Left ventricle myocardium superior (tissue), 1 donor: ENCODE data around the gene MS4A6A. TPM values are rescaled to one million over a fixed set of nuclear protein-coding genes. Genes with fewer than 3 reads are reported as not detected.
"Not testable (repeated sequence)": the region's sequence is repeated elsewhere in the genome, so short reads cannot be mapped to it uniquely, and the experiment has no call there.

ENCODE experiments used
- ATAC-seq: fragments of 200-7000 bp; cut with Tn5 transposase; one replicate; pipeline ENCODE4 v1.9.1; 2020; ENCODE audit warnings: mild to moderate bottlenecking, moderate library complexity
- DNase-seq: peaks from one replicate; pipeline ENCODE4 v3.0.0-alpha.2; 2020
- intact Hi-C: fragments of 100-400 bp; cut with micrococcal nuclease; formaldehyde crosslinking; loops from one replicate; pipeline ENCODE4 v1.11.0; 2022
- microRNA-seq: library from miRNA; unstranded; fragments of <30 nt; microRNA quantifications from one replicate; pipeline ENCODE4 v1.2.0, GENCODE V29; 2020; ENCODE audit warnings: borderline number of aligned reads
- total RNA-seq: library from RNA; stranded (reverse); fragmentation: NEBNext Ultra II Directional; extraction: Animal tissue kit (Norgen Biotek cat#: 25700); gene quantifications from one replicate; pipeline ENCODE4 v1.2.1, GENCODE V29; 2021
- donor health status: DM: no; HTN: yes; CAD: no; lungs with severe emphysema.

The MS4A6A gene
- total RNA-seq, 1 donor from 2014 or later: 49.3 TPM

- DNase-seq: no peak
- no peak for ATAC-seq
- intact Hi-C loops: no loop called here
These were observed 37.2 kb downstream of the MS4A6A start for GRCh38 chr11:60145677-60146076.

GRCh38 chr11:60143768-60144167 is 39.1 kb downstream of the MS4A6A start:
- ATAC-seq (no peak), DNase-seq (no peak)
- intact Hi-C loops: no loop called here

- intact Hi-C loops: no loop called here
- DNase-seq: no peak
- ATAC-seq: no peak
These were observed 49.0 kb downstream of the MS4A6A start for GRCh38 chr11:60133917-60134316.

- ATAC-seq (no peak), DNase-seq (no peak)
- intact Hi-C loops: no loop called here
These were observed 51.0 kb downstream of the MS4A6A start for GRCh38 chr11:60131912-60132311.

GRCh38 chr11:60130496-60130895 is 52.4 kb downstream of the MS4A6A start:
- intact Hi-C loops: no loop called here
- DNase-seq: no peak
- ATAC-seq: no peak

GRCh38 chr11:60129853-60130252 is 53.0 kb downstream of the MS4A6A start:
- DNase-seq (no peak), ATAC-seq (no peak)
- intact Hi-C loops: no loop called here

GRCh38 chr11:60128866-60129265 is 54.0 kb downstream of the MS4A6A start:
- ATAC-seq, DNase-seq, intact Hi-C loops: not testable (repeated sequence)

- ATAC-seq (no peak), DNase-seq (no peak)
- intact Hi-C loops: no loop called here
These were observed 54.5 kb downstream of the MS4A6A start for GRCh38 chr11:60128376-60128775.

GRCh38 chr11:60127311-60127811 is 55.5 kb downstream of the MS4A6A start:
- intact Hi-C loops: no loop called here
- DNase-seq (no peak), ATAC-seq (no peak)

GRCh38 chr11:60125956-60126585 is 56.8 kb downstream of the MS4A6A start:
- DNase-seq (no peak), ATAC-seq (no peak)
- intact Hi-C loops: no loop called here

GRCh38 chr11:60124802-60125432 is 58.0 kb downstream of the MS4A6A start:
- DNase-seq: no peak

More at GRCh38 chr11:60124802-60125432, 58.0 kb downstream of the MS4A6A start:
- ATAC-seq: no peak
- intact Hi-C loops: no loop called here

Small RNA genes lying within 50 kb of the gene (microRNA-seq; reads per million reads assigned to microRNA genes)
- not detected for gene MIR6503

Other genes with a start within 250 kb of the MS4A6A start
- gene OOSP1, start 244.7 kb downstream of the MS4A6A start, total RNA-seq: not detected
- not detected for gene OOSP4A, start 219.1 kb downstream of the MS4A6A start, total RNA-seq
- not detected for gene OOSP4B, start 165.9 kb downstream of the MS4A6A start, total RNA-seq
- gene OOSP2, start 142.7 kb downstream of the MS4A6A start, total RNA-seq: not detected
- not detected for gene MS4A3, start 126.4 kb downstream of the MS4A6A start, total RNA-seq
- gene MS4A2, start 94.4 kb downstream of the MS4A6A start, total RNA-seq: 0.42 TPM
- gene MS4A4E, start 60.1 kb upstream of the MS4A6A start, total RNA-seq: 0.79 TPM
- gene MS4A4A, start 97.6 kb upstream of the MS4A6A start, total RNA-seq: 13.4 TPM
- not detected for gene MS4A6E, start 144.2 kb upstream of the MS4A6A start, total RNA-seq
- gene MS4A7, start 195.4 kb upstream of the MS4A6A start, total RNA-seq: 13.0 TPM
- 0.52 TPM for gene MS4A14, start 213.4 kb upstream of the MS4A6A start, total RNA-seq
- not detected for gene MS4A5, start 246.5 kb upstream of the MS4A6A start, total RNA-seq